Measurements from ENCODE around the gene BANF1.
"Not testable (repeated sequence)": the region's sequence is repeated elsewhere in the genome, so short reads cannot be mapped to it uniquely, and the experiment has no call there.

The BANF1 gene

GRCh38 chr11:65992056-65992455 is 10.2 kb upstream of the BANF1 start:
- Mint-ChIP-seq H3K4me1 (peaks cover 7% of the 10 kb centered on the region), H3K27ac (no peak overlapping the region), H3K36me3 (peaks cover 13% of the 10 kb centered on the region), H3K4me3 (no peak overlapping the region), H3K9me3 (no peaks in the 10 kb centered on the region), H3K27me3 (no peaks in the 10 kb centered on the region)
- ATAC-seq, result no peak

GRCh38 chr11:65997286-65997685 is 5.0 kb upstream of the BANF1 start:
- Mint-ChIP-seq H3K27ac (no peak overlapping the region), H3K36me3 (peaks cover 30% of the 10 kb centered on the region)

GRCh38 chr11:66002648-66003225 is 434 bp downstream of the BANF1 start:
- ATAC-seq, result peak; percentile 89
- peak overlapping the region; percentile 95 for H3K27ac Mint-ChIP-seq
- H3K9me3 Mint-ChIP-seq, result no peaks in the 10 kb centered on the region
- peaks cover 29% of the 10 kb centered on the region for H3K36me3 Mint-ChIP-seq
- peaks cover 44% of the 10 kb centered on the region for H3K4me1 Mint-ChIP-seq
- no peaks in the 10 kb centered on the region for H3K27me3 Mint-ChIP-seq
- H3K4me3 Mint-ChIP-seq, result peak overlapping the region; percentile 99

More at GRCh38 chr11:65997286-65997685, 5.0 kb upstream of the BANF1 start:
- H3K9me3 Mint-ChIP-seq, result no peaks in the 10 kb centered on the region
- no peaks in the 10 kb centered on the region for H3K27me3 Mint-ChIP-seq
- H3K4me3 Mint-ChIP-seq, result no peak overlapping the region
- peaks cover 17% of the 10 kb centered on the region for H3K4me1 Mint-ChIP-seq
- no peak for ATAC-seq

- Mint-ChIP-seq H3K27ac (peak overlapping the region; percentile 95), H3K9me3 (no peaks in the 10 kb centered on the region), H3K4me1 (peaks cover 43% of the 10 kb centered on the region), H3K36me3 (peaks cover 23% of the 10 kb centered on the region), H3K27me3 (no peaks in the 10 kb centered on the region), H3K4me3 (peak overlapping the region; percentile 99)
- no peak for ATAC-seq
These were observed 988 bp downstream of the BANF1 start for GRCh38 chr11:66003291-66003690.

- Mint-ChIP-seq H3K36me3 (peaks cover 17% of the 10 kb centered on the region), H3K9me3 (no peaks in the 10 kb centered on the region), H3K4me1 (peaks cover 39% of the 10 kb centered on the region), H3K4me3 (peak overlapping the region; percentile 11), H3K27ac (no peak overlapping the region), H3K27me3 (no peaks in the 10 kb centered on the region)
- ATAC-seq, result no peak
These were observed 1.9 kb downstream of the BANF1 start for GRCh38 chr11:66004186-66004585.

- no peak for ATAC-seq
- H3K4me1 Mint-ChIP-seq, result peaks cover 27% of the 10 kb centered on the region
- no peak overlapping the region for H3K27ac Mint-ChIP-seq
- H3K9me3 Mint-ChIP-seq, result no peaks in the 10 kb centered on the region
- H3K27me3 Mint-ChIP-seq, result no peaks in the 10 kb centered on the region
- H3K4me3 Mint-ChIP-seq, result no peak overlapping the region
- H3K36me3 Mint-ChIP-seq, result peaks cover 12% of the 10 kb centered on the region
These were observed 4.0 kb downstream of the BANF1 start for GRCh38 chr11:66006134-66006890.

GRCh38 chr11:66006891-66007176 is 4.5 kb downstream of the BANF1 start:
- ATAC-seq, result no peak
- no peak overlapping the region for H3K27ac Mint-ChIP-seq
- H3K9me3 Mint-ChIP-seq, result no peaks in the 10 kb centered on the region
- H3K4me3 Mint-ChIP-seq, result no peak overlapping the region
- H3K27me3 Mint-ChIP-seq, result no peaks in the 10 kb centered on the region
- peaks cover 12% of the 10 kb centered on the region for H3K36me3 Mint-ChIP-seq
- H3K4me1 Mint-ChIP-seq, result peaks cover 27% of the 10 kb centered on the region

- H3K4me1 Mint-ChIP-seq, result peaks cover 27% of the 10 kb centered on the region
- H3K4me3 Mint-ChIP-seq, result no peak overlapping the region
- peaks cover 12% of the 10 kb centered on the region for H3K36me3 Mint-ChIP-seq
- no peak overlapping the region for H3K27ac Mint-ChIP-seq
- H3K27me3 Mint-ChIP-seq, result no peaks in the 10 kb centered on the region
- H3K9me3 Mint-ChIP-seq, result no peaks in the 10 kb centered on the region
- ATAC-seq, result no peak
These were observed 4.9 kb downstream of the BANF1 start for GRCh38 chr11:66007201-66007634.

GRCh38 chr11:66008095-66008467 is 5.8 kb downstream of the BANF1 start:
- Mint-ChIP-seq H3K4me3 (no peak overlapping the region), H3K27ac (peak overlapping the region; percentile 55), H3K27me3 (no peaks in the 10 kb centered on the region), H3K9me3 (no peaks in the 10 kb centered on the region), H3K36me3 (peaks cover 12% of the 10 kb centered on the region), H3K4me1 (peaks cover 19% of the 10 kb centered on the region)
- ATAC-seq, result no peak

GRCh38 chr11:66008468-66009101 is 6.3 kb downstream of the BANF1 start:
- H3K27ac Mint-ChIP-seq, result peak overlapping the region; percentile 55
- H3K4me3 Mint-ChIP-seq, result no peak overlapping the region
- H3K36me3 Mint-ChIP-seq, result peaks cover 12% of the 10 kb centered on the region
- peaks cover 14% of the 10 kb centered on the region for H3K4me1 Mint-ChIP-seq
- no peak for ATAC-seq
- H3K9me3 Mint-ChIP-seq, result no peaks in the 10 kb centered on the region
- H3K27me3 Mint-ChIP-seq, result no peaks in the 10 kb centered on the region

- not testable (repeated sequence) for H3K9me3 Mint-ChIP-seq, ATAC-seq, H3K4me1 Mint-ChIP-seq, H3K4me3 Mint-ChIP-seq, H3K27me3 Mint-ChIP-seq, H3K36me3 Mint-ChIP-seq, H3K27ac Mint-ChIP-seq
These were observed 7.7 kb downstream of the BANF1 start for GRCh38 chr11:66010036-66010435.

GRCh38 chr11:66011239-66011784 is 9.0 kb downstream of the BANF1 start:
- Mint-ChIP-seq H3K4me3 (no peak overlapping the region), H3K36me3 (no peaks in the 10 kb centered on the region), H3K4me1 (no peaks in the 10 kb centered on the region), H3K9me3 (no peaks in the 10 kb centered on the region), H3K27ac (no peak overlapping the region), H3K27me3 (no peaks in the 10 kb centered on the region)
- no peak for ATAC-seq

GRCh38 chr11:66011785-66012303 is 9.5 kb downstream of the BANF1 start, which contains the start of gene CST6:
Gene CST6, plus strand, starts transcription at chr11:66012008. Its CDS starts 37 bp downstream, at chr11:66012045.
- Mint-ChIP-seq H3K36me3 (no peaks in the 10 kb centered on the region), H3K4me3 (no peak within 1 kb of the TSS), H3K9me3 (no peaks in the 10 kb centered on the region), H3K27me3 (no peaks in the 10 kb centered on the region), H3K27ac (no peak within 1 kb of the TSS), H3K4me1 (no peaks in the 10 kb centered on the region)
- ATAC-seq, result no peak

GRCh38 chr11:66012371-66012945 is 10.2 kb downstream of the BANF1 start:
- Mint-ChIP-seq H3K9me3 (no peaks in the 10 kb centered on the region), H3K4me1 (no peaks in the 10 kb centered on the region), H3K4me3 (no peak overlapping the region), H3K27me3 (no peaks in the 10 kb centered on the region), H3K27ac (no peak overlapping the region), H3K36me3 (no peaks in the 10 kb centered on the region)
- ATAC-seq, result no peak
